T47D (cell line): ENCODE measurements around the gene PTPN6.

ENCODE experiments used
- DNase-seq, 2 experiments: peaks; one replicate each; pipeline versions ENCODE4 v3.0.0 to v3.0.0-alpha.2; 2011 to 2012; ENCODE audit warnings: low read depth in 1 of 2, low spot score in 1 of 2
- JUND ChIP-seq: IDR thresholded peaks from 2 replicates; pipeline ENCODE4 v1.6.1; 2012; ENCODE audit warnings: low read depth
- in situ Hi-C: cut with HindIII; loops from 2 replicates; pipeline ENCODE4 v1.10.0; 2016; ENCODE audit warnings: low sequenced_read_pairs, low pct_unique_long_range_greater_than_20kb

PTPN6 gene

DNA sequence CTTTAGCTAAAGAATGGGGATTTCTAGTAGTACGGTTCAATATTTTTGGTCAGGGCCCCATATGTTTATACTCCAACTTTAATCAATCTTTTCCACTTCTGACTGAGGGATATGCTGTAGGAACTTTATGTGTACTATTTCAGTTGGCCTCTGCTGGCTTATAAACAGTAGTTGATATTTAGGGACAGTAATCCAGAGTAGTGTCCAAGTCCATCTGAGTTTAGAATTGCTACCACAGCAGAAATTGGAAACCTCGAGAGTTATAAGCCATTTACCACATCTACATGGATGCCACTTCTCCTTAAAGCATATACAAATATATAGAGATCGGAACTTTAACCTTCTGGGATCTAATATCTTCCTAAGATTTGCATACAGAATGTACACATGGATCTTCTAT, 55.5 kb downstream of the PTPN6 start:
- no peak for TF ChIP-seq JUND
- in situ Hi-C loops: no loop called here
- DNase-seq: no peak

DNA sequence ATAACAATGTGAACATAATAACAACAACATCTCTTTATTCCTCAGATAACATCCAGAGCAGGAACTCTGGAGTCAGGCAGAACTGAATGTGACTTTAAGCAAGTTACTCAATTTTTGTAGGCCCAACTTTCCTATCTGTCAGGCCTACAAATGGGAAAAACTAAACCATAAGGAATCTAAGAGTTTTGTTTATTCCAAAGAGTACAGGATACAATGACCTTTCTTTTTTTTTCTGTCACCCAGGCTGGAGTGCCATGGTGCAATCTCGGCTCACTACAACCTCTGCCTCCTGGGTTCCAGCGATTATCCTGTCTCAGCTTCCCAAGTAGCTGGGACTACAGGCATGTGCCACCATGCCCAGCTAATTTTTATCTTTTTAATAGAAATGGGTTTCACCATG, 57.7 kb downstream of the PTPN6 start:
- in situ Hi-C loops: no loop called here
- DNase-seq: no peak
- TF ChIP-seq JUND: no peak

DNA sequence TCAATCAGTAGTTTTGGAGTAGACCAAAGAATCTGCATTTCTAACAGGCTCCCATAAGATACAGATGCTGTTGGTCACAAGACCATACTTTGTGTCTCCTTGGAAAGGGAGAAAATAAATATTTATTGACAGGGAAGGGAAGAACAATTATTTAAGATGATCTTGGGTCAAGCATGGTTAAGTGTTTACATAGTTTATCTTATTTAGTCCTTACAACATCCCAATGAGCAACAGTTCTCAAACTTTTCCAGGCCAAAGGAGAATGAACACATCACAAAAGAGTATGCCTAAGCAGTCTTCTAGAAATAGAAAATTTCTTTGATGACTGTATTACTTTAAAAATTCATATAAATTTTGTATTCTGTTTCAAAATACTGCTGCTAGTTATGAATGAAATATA, 58.4 kb downstream of the PTPN6 start:
- TF ChIP-seq JUND: no peak
- DNase-seq: no peak
- in situ Hi-C loops: no loop called here
